ENCODE results near the gene FAM131C. TPM values are rescaled to one million over a fixed set of nuclear protein-coding genes. Genes with fewer than 3 reads are reported as not detected.
A peak's percentile ranks its signal among the peaks of the same experiment; 100 is the strongest.

Gene FAM131C
- total and polyA plus RNA-seq, 8 donors, result 0.31 to 13.5 (median 1.7) TPM

DNA sequence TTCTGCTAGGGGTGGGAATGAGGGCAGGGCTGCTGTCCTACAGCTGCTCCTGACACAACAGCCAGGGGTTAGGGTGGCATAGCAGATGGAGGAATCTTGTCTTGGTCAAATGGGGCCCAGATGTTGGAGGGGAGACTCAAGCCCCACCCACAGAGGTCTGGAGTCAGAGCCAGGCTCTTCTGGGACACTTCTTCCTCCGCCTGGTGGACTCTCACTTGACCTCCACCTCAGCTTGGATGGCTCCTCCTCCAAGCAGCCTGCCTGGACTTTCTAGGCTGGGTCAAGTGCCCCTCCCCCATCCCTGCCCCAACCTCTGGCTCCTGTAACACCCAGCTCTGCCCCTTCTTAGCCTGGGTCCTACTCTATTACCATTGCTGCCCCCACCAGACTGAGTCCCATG is 47.0 kb upstream of the FAM131C start:
- DNase-seq (peak in 1 of 6 donors; percentile 34), FAIRE-seq (no peak), ATAC-seq (peak in 2 of 4 donors; percentile 4 to 10)
- Histone ChIP-seq H3K27ac (no peak overlapping the region), H3K36me3 (no peaks in the 10 kb centered on the region), H3K27me3 (no peaks in the 10 kb centered on the region), H3K9me3 (no peaks in the 10 kb centered on the region), H3K4me3 (no peak overlapping the region), H3K4me1 (peaks cover 0 to 9% (median 6%) of the 10 kb centered on the region in 3 donors)
- TF ChIP-seq, protein P1, sequence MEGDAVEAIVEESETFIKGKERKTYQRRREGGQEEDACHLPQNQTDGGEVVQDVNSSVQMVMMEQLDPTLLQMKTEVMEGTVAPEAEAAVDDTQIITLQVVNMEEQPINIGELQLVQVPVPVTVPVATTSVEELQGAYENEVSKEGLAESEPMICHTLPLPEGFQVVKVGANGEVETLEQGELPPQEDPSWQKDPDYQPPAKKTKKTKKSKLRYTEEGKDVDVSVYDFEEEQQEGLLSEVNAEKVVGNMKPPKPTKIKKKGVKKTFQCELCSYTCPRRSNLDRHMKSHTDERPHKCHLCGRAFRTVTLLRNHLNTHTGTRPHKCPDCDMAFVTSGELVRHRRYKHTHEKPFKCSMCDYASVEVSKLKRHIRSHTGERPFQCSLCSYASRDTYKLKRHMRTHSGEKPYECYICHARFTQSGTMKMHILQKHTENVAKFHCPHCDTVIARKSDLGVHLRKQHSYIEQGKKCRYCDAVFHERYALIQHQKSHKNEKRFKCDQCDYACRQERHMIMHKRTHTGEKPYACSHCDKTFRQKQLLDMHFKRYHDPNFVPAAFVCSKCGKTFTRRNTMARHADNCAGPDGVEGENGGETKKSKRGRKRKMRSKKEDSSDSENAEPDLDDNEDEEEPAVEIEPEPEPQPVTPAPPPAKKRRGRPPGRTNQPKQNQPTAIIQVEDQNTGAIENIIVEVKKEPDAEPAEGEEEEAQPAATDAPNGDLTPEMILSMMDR (IDR thresholded peaks at IDR 0.05), result no peak
- 76 to 100% methylated on average over 1 of the region's 1 CpG for WGBS, 2 donors
- intact Hi-C loops (cut with DNase I), result no loop called here

DNA sequence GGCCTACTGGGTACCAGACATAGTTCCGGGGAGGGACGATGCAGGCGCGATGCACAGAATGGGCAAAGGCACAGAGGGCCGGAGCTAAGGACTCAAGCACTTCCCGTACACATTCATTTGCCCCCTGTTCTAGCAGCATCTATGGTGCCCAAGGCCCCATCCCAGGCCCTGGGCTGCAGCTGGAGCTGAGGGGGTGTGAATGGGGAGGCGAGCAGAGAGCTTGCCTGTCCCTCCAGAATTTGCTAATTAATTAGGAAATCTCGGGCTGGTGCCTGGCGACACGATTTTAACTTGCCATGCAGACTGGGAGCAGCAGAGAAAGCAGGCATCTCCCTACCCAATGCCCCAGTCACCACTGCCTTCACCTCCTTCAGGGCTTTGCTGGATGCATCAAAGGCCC is 46.5 kb upstream of the FAM131C start:
- H3K9me3 ChIP-seq, result no peaks in the 10 kb centered on the region
- TF ChIP-seq, protein P1 (IDR thresholded peaks at IDR 0.05), result no peak
- no peaks in the 10 kb centered on the region for H3K27me3 ChIP-seq
- FAIRE-seq (no peak), DNase-seq (peak in 1 of 6 donors; percentile 24), ATAC-seq (no peak)
- intact Hi-C loops (cut with DNase I), result no loop called here
- H3K27ac ChIP-seq, result no peak overlapping the region
- no peak overlapping the region for H3K4me3 ChIP-seq
- H3K36me3 ChIP-seq, result no peaks in the 10 kb centered on the region
- WGBS, 2 donors, result 91 to 93% methylated on average over 10 of the region's 10 CpGs
- peaks cover 0 to 9% (median 6%) of the 10 kb centered on the region in 3 donors for H3K4me1 ChIP-seq

DNA sequence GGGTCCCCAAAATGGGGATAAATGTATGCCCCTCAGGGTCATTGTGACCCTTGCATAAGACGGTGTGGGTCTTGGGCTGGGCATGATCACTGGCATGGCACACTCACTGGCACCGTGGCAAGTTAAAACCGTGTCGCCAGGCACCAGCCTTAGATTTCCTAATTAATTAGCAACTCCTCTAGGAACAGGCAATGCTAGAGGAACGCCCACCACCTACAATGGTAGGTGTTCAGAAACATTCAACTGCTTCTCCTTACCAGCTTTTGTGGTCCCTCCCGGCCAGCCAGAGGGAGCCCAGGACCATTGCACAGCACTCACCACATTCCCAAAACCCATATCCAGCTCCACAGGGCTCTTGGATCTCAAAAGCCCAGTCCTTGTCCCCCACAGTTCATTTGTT is 46.1 kb upstream of the FAM131C start:
- no peaks in the 10 kb centered on the region for H3K9me3 ChIP-seq
- FAIRE-seq, result no peak
- TF ChIP-seq, protein P1 (IDR thresholded peaks at IDR 0.05), result no peak
- ATAC-seq, result no peak
- H3K36me3 ChIP-seq, result no peaks in the 10 kb centered on the region
- WGBS, 2 donors, result 85 to 92% methylated on average over 6 of the region's 6 CpGs
- H3K27ac ChIP-seq, result no peak overlapping the region
- H3K4me3 ChIP-seq, result no peak overlapping the region
- intact Hi-C loops (cut with DNase I), result no loop called here
- no peaks in the 10 kb centered on the region for H3K27me3 ChIP-seq
- H3K4me1 ChIP-seq, result peaks cover 0 to 9% (median 6%) of the 10 kb centered on the region in 3 donors
- DNase-seq, result peak in 1 of 6 donors; percentile 13

DNA sequence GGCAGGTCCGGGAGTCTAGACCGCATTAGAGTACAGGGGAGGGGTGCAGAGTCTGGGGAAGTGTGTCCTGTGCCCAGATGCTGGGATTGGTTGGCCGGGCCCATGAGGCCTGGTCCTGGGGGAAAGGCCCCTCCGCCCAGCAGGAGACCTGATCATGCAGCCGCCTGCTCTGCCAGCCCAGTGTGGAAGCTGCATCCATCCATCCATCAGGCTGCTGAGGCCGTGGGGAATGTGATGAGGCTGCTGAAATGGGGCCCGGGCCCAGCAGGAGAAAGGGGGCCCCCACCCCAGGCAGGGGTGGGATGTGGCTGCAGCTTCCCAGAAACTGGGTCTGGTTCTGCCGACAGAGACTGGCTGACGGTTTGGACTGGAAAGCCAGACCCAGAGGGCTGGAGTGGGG is 45.3 kb upstream of the FAM131C start:
- TF ChIP-seq, protein P1 (IDR thresholded peaks at IDR 0.05), result no peak
- Histone ChIP-seq H3K4me3 (no peak overlapping the region), H3K27ac (no peak overlapping the region), H3K36me3 (no peaks in the 10 kb centered on the region), H3K27me3 (no peaks in the 10 kb centered on the region), H3K9me3 (no peaks in the 10 kb centered on the region), H3K4me1 (peaks cover 0 to 9% (median 6%) of the 10 kb centered on the region in 3 donors)
- FAIRE-seq, result no peak
- DNase-seq, result peak in 1 of 6 donors; percentile 51
- no peak for ATAC-seq
- WGBS, 2 donors, result 86 to 93% methylated on average over 8 to 9 of the region's 9 CpGs
- intact Hi-C loops (cut with DNase I), result no loop called here

DNA sequence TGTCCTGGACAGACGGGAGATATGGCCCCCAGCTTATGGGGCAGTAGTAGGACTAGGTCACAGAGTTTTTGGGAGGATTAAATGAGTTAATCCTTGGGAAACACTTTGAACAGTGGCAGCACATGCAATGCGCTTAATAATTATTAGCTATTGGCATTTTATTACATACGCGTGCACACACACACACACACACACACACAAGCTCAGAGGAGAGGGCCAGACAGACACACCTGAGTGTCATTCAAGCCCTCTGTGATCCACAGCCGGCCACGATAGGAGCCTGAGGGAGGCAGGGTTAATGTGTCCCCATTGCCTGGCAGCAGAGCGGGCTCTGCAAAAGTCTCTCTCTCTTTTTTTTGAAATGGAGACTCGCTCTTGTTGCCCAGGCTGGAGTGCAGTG is 44.5 kb upstream of the FAM131C start:
- Histone ChIP-seq H3K27me3 (no peaks in the 10 kb centered on the region), H3K27ac (no peak overlapping the region), H3K36me3 (no peaks in the 10 kb centered on the region), H3K4me1 (peaks cover 0 to 9% (median 6%) of the 10 kb centered on the region in 3 donors), H3K9me3 (no peaks in the 10 kb centered on the region), H3K4me3 (no peak overlapping the region)
- DNase-seq (peak in 1 of 6 donors; percentile 22), FAIRE-seq (no peak), ATAC-seq (no peak)
- TF ChIP-seq, protein P1 (IDR thresholded peaks at IDR 0.05), result no peak
- intact Hi-C loops (cut with DNase I), result no loop called here
- WGBS, 2 donors, result 68 to 69% methylated on average over 8 of the region's 8 CpGs
